ENCODE measurements around the gene MFSD8. TPM values are rescaled to one million over a fixed set of nuclear protein-coding genes. Genes with fewer than 3 reads are reported as not detected.
A peak's percentile ranks its signal among the peaks of the same experiment; 100 is the strongest.
"Not testable (repeated sequence)": the region's sequence is repeated elsewhere in the genome, so short reads cannot be mapped to it uniquely, and the experiment has no call there.

Gene MFSD8
- total RNA-seq, 1 donor from 2014 or later: 20.1 TPM

DNA sequence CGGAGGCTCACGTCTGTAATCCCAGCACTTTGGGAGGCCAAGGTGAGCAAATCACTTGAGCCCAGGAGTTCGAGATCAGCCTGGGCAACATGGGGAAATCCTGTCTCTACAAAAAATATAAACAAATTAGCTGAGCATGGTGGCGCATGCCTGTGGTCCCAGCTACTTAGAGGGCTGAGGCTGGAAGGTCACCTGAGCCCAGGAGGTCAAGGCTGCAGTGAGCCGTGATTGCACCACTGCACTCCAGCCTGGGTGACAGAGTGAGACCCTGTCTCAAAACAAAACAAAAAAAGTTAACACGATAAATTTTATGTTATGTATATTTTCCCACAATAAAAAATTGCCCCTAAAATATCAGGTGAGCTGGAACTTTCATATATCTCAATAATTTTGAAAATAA lies 33.1 kb downstream of the MFSD8 start:
- not testable (repeated sequence) for DNase-seq

DNA sequence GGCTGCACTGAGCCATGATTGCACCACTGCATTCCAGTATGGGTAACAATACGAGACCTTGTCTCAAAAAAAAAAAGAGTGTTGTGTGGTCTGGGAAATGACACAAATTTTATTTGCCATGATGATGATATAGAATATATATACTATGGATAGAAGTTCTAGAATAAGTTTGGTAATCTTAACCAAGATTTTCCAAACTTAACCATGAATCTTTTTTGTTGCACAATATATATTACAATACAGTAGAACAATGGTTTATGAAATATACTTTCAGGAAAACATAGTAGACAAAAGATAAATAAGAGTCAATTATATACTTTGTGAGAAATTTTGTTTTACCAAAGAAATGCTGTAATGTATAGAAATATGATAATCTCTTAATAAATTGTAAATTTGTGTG lies 34.8 kb downstream of the MFSD8 start:
- no peak for DNase-seq

DNA sequence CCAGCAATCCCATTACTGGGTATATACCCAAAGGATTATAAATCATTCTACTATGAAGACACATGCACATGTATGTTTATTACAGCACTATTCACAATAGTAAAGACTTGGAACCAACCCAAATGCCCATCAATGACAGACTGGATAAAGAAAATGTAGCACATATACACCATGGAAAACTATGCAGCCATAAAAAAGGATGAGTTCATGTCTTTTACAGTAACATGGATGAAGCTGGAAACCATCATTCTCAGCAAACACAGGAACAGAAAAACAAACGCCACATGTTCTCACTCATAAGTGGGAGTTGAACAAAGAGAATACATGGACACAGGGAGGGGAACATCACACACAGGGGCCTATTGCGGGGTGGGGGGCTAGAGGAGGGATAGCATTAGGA lies 39.3 kb downstream of the MFSD8 start:
- not testable (repeated sequence) for DNase-seq

DNA sequence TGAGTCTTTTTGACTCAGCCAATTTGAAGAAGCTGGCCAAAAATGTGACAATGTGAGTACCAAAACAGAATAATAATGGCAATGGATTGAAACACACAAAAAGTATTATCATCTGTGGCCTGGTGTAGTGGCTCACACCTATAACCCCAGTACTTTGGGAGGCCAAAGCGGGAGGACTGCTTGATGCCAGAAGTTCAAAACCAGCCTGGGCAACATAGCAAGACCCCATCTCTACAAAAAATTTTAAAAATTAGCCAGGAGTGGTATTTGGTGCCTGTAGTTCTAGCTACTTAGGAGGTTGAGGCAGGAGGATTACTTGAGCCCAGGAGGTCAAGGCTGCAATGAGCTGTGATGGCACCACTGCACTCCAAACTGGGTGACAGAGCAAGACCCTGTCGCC lies 42.7 kb downstream of the MFSD8 start:
- DNase-seq: no peak

DNA sequence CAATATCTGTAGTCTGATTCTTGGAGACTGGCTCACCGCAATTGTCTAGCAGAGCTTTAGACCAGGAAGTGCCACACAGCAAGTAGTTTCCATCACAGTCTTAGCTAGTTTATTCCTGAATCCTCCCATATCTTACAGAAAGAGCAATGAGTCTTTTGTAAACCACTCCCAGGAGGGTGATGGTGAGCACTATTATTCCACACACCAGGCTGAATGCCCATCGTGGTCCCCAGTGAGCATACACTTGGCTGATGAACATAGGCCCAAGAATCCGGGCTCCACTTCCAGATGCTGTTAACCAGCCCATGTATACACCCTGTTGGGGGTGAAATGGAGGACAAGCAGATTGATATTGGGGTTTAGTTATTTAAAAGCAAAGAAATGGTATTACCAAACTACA lies 44.5 kb downstream of the MFSD8 start:
- no peak for DNase-seq

DNA sequence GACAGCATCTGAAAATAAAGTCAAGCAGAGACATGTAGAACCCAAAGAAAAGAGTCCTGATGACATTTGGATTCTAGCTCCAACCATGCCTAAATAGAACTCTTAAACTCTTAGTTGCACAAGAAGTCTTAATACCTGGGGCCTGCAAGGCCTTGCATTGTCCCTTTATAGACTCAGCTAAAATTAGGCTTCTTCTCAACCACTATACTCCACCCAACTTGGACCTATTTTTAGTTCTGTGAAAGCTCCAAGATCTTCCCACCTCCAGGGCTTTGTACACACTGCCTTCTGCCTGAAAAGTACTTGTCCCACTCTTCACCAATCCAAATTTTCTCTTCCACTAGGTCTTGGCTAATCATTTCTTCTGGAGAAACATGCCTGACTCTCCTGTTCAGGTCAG lies 47.8 kb downstream of the MFSD8 start:
- no peak for DNase-seq

DNA sequence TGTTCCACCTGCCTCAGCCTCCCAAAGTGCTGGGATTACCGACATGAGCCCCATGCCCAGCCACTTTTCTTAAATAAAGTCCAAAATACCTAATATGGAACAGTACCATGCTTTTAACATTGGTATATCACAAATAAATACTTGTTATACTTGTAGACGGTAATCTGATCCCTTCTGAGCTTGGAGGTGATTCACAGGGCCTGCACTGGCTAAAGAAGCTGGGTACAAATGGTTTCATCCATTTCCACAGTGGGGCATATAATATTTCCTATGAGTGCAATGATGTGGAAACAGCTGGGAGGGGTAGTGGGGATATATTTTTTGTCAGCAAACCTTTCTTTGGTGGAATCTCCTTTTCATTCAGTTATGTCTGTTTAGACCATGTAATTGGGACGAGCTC lies 48.5 kb downstream of the MFSD8 start:
- DNase-seq: no peak

DNA sequence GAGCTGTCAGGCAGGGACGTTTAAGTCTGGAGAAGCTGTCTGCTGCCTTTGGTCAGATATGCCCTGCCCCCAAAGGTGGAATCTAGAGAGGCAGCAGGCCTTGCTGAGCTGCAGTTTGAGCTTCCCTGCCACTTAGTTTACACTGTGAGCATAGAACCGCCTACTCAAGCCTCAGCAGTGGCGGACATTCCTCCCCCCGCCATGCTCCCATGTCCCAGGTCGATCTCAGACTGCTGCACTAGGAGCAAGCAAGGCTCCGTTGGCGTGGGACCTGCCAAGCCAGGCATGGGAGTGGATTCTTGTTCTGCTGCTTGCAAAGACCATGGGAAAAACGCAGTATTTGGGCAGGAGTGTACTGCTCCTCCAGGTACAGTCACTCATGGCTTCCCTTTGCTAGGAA lies 59.9 kb downstream of the MFSD8 start:
- no peak for DNase-seq

DNA sequence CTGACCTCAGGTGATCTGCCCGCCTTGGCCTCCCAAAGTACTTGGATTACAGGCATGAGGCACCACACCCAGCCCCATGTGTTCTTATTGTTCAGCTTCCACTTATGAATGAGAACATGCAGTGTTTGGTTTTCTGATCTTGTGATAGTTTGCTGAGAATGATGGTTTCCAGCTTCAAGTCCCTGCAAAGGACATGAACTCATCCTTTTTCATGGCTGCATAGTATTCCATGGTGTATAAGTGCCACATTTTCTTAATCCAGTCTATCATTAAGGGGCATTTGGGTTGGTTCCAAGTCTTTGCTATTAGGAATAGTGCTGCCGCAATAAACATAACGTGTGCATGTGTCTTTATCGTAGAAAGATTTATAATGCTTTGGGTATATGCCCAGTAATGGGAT lies 65.3 kb downstream of the MFSD8 start:
- not testable (repeated sequence) for DNase-seq

DNA sequence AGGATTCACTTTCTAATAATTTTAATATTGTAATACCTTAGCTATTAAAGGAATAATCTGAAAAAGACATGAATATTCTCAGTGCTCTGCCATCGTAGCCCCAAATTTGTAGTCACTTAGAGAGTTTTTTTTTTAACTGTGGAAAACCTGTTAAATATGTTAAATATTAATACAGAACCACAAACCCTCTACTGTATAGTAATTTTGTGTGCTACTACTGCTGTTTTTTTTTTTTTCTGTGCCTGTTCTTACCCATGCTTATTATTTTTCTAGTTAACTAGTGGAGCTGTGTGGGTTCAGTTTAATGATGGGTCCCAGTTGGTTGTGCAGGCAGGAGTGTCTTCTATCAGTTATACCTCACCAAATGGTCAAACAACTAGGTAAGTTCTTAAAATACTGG lies 68.4 kb downstream of the MFSD8 start:
- no peak for DNase-seq

DNA sequence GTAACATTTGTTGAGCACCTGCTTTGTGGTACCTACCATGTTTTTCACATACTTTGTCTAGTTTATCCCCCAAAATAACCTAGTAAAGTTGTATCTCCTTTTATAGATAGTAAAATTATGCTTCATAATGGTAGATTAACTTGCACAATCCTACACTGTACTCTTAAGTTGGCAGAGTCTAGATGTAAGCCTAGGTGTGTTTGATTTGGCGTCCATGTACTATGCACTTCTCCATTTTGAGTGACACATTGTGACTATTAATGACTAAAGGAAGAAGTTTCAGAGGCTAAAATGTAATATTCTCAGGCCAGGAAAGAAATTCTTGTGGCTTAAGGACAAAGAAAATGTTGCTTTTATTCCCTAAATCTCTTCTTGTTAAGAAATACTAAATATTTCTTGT lies 68.9 kb downstream of the MFSD8 start:
- no peak for DNase-seq

DNA sequence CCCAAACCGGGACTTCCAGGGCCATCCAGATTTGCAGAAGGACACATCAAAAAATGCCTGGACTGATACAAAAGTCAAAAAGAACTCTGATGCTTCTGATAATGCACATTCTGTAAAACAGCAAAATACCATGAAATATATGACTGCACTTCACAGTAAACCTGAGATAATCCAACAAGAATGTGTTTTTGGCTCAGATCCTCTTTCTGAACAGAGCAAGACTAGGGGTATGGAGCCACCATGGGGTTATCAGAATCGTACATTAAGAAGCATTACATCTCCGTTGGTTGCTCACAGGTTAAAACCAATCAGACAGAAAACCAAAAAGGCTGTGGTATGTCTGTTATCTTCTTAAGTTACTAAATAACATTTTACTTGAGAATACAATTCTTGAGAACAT lies 75.1 kb downstream of the MFSD8 start:
- DNase-seq: no peak

DNA sequence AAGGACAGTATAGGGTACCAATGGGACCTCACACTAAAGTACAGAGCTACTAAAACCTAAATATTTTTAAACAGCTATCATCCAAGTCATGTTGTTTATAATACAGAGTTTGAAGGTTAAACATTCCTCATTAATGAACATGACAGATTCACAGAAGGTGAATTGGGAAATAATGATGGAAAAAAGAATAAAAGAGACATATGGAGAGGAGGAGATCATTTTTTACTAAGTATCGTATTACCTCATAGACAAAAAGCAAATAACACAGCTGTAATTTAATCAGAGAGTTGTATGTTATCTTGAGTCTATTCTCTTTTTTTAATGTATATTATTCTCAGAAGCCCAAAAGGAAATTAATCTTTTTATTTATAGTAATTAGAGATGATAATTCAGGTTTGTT lies 76.4 kb downstream of the MFSD8 start:
- DNase-seq: no peak

DNA sequence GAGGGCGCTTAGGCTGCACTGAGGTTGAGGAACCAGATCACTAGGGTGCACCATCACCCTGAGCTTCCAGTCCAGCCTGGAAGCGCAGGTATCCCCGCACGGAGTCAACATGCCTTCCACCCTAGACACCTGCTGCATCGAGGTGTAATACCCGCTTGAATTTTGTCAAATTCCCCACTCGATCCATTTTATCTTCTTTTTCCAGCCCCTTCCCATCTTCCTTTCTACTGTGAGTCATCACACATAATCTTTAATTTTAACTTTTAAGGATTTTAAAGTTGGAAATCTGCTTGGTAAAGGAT lies 83.5 kb downstream of the MFSD8 start:
- no peak for DNase-seq

DNA sequence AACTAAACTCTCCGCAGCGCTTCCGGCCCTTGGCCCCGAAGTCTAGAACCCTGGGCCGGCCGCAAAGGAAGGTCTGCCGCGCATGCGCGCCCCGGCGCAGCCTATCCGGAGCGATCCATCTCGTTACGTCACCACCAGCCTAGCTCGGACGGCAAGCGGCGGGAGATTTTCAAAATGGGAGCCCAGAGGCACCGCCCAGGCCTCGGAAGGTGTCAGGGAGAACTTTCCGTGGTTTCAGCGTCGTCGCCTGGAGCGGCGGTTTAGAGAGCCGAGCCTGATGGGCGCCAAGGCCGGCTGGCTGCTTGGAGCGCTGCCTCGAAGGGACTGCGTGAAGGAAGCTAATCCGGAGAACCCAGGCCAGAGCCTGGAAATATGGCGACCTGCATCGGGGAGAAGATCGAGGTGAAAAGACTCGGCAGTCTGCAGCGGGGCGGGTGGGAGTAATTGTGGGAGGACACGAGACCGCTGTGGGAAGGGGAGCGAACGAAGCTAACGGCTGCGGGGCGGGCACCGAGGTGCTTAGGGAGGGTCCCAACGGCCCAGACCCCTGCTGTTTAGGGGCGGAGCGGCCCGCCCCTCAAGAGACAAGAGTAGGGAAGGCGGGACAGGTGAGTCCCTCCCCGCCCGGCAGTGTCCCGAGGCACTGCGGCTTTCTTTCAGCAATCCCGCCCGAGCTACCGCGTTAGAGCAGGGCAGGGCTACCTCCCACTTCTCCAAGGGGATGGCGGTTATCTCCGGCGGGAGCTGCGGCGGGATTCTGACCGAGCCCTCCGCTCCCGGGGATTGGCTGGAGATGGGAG lies 84.0 kb downstream of the MFSD8 start, which contains the start of gene PLK4:
PLK4 (plus strand) TSS at position 131 of the 800 bp plus-strand sequence; CDS start at position 373, 242 bp downstream.
- DNase-seq: peak; percentile 97

DNA sequence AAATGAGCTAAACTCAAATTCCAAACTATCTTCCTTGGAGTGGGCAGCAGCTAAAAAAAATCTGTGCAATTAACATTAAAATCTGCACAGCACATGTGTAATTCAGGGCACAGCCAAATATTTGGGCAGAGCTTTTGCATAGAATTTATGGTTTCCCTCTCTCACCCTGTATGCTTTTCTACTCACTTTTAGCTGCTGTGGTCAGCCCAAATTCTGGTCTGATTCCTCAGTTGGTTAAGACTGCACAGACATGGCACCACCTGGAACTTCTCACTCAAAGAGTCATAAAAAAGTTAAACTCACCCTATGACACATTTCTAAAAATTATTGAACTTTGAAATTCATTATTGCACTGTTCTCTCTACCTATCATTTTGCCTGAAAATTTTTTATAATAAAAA lies 89.2 kb downstream of the MFSD8 start:
- DNase-seq: no peak

DNA sequence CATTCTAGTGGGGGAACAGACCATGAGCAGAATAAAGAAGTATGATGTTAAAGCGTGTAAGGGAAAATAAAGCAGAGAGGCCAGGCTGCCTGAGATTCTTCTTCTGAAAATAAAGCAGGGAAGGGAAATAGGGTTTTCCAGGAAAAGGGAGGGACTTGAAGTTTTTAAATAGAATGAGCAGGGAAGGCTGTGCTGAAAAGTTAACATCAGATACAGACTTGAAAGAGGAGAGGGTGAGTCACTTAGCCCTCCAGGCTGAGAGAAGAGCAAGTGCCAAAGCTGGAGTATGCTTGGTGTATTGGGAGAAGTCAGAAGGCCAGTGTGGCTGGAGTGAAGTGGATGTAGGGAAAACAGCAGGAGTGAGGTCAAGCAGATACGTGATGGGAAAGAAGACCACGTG lies 94.3 kb downstream of the MFSD8 start:
- DNase-seq: peak; percentile 67

DNA sequence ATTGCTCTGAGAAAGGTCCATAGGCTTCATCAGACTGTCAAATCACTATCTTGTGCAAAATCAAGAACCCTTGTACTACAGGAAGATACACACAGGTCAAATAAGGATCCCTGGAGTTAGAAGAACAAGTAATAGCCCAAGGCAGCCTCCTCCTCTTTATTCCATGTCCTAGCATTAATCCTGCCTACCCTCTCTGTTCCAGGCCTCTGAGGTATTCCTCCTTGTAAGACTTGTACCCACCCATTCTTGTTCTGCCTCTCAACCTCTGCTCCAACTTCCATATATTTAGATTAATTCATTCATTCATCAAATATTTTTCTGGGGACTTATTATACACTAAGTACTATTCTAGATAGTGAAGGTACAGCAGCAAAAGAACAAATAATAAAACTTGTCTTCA lies 94.7 kb downstream of the MFSD8 start:
- DNase-seq: no peak

DNA sequence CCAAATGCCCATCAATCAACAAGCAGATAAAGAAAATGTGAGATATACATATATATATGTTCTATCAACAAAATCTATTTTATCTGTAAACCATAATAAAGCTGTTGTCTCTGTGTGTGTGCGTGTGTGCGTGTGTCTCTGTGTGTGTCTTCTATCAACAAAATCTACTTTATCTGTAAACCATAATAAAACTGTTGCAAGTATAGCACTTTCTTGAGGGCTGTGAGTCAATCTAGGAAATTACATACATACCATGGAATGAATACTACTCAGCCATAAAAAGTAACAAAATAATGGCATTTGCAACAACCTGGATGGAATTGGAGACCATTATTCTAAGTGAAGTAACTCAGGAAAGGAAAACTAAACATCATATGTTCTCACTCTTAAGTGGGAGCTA lies 96.8 kb downstream of the MFSD8 start:
- DNase-seq: no peak

Other genes starting within 250 kb of the MFSD8 start
- gene SLC25A31, start 234.8 kb downstream of the MFSD8 start, total RNA-seq: not detected in 2 replicates
- gene HSPA4L, start 182.9 kb downstream of the MFSD8 start, total RNA-seq: 4.4 and 13.4 TPM in 2 replicates
- gene PLK4, start 84.3 kb downstream of the MFSD8 start, total RNA-seq: 7.1 and 25.7 TPM in 2 replicates
- 10.7 and 12.6 TPM in 2 replicates for gene ABHD18, start 233 bp upstream of the MFSD8 start, total RNA-seq
- 21.2 and 26.2 TPM in 2 replicates for gene LARP1B, start 96.1 kb upstream of the MFSD8 start, total RNA-seq